HL-60/S4 (cell line): ENCODE results near the gene DPT.
"Not testable (repeated sequence)": the region's sequence is repeated elsewhere in the genome, so short reads cannot be mapped to it uniquely, and the experiment has no call there.

Experiments
- in situ Hi-C: fragments of 300-500 bp; cut with MboI; formaldehyde crosslinking; loops from 2 replicates; pipeline ENCODE4 v1.14.3; 2022; ENCODE audit warnings: low sequenced_read_pairs

The DPT gene

DNA sequence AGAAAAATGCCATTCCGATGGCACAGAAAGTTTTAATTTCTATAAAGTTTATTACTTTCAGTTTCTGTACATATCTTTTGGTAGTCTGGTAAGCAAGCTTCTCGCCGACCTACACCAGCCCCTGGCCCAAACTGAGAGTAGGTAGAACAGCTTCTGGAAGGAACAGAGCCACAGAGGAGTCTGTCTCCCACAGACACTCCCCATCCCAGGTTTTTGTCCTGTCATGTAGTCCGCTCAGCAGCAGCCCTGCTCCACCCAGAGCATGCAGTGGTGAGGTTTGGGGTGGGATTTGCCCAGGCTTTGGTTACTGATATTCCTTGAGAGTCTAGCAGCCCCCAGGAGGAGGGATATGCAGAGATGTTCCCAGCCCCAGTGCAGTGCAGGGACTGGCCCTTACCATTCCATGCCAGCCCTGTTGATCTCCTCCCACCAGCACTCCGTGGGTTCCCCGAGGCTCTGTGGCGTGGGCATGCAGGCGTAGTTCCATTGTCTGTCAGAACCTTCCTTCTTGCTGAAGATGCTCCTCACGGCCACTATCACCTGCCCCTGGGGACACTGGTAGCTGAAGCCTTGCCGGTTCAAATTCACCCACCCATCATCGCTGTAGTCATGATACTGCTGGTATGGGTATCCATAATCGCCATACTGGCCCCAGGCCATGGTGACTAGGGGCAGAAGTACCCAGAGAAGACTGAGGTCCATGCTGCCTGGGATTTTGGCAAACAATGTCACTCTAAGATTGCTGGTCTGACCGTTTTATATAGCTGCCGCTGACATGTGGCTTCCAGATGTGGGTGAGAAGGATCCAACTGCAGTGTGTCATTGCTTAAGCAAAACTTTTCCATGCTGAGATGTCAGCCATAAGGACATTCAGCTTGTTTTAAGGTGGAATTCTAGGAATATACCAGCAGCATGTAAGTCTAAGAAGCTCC is at the start of gene DPT:
Gene DPT, minus strand, starts transcription at position 734 of the 932 bp plus-strand sequence. Its CDS starts 32 bp downstream, at position 702.
- in situ Hi-C loops = no loop called here

DNA sequence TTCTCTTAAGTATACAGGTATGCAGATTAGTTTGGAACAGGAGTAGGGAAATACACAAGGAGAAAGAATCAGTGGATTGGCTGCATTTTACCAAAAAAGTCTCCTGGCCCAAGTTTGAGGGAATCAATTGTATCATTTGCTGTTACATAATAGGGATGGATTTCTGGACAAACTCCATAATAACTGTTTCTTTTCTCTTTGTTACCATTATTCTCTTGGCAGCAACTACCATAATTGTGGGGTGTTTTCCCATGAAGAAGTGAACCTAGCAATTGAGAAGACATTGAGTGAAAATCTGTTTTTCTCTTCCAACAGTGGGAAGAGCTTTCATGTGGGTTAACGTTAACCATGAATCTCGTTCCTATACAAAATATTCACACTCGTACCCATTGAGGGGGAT is 46.4 kb upstream of the DPT start:
- in situ Hi-C loops = no loop called here

GRCh38 chr1:168774241-168774640 is 45.2 kb upstream of the DPT start:
- in situ Hi-C loops = no loop called here

GRCh38 chr1:168772428-168773060 is 43.5 kb upstream of the DPT start:
- in situ Hi-C loops = no loop called here

DNA sequence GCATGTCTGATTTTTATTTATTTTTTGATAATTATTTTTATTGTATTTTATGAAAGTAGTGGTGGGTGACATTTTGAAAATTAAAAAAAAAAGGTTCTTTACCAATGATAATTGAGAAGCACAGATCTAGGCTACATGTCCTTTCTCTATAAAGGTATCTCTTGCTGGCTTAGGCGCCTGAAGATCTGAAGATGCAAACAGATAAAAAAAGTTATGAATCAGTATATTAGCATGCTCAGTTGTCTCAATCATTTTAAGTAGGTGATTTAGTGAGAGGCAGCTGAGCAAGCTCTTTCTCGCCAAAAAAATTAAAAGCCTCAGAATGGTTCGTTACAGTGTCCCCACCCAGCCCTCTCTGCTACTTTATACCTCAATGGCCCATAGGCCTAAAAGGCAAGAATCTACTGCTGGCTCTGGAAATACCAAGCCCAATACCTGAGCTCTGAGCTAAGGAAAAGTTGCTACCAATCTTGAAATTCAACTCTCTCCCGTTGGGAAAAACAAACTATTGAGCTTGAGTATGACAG is 42.2 kb upstream of the DPT start:
- in situ Hi-C loops = no loop called here

GRCh38 chr1:168769893-168770292 is 40.9 kb upstream of the DPT start:
- in situ Hi-C loops = not testable (repeated sequence)

GRCh38 chr1:168767894-168768584 is 39.0 kb upstream of the DPT start:
- in situ Hi-C loops = no loop called here

DNA sequence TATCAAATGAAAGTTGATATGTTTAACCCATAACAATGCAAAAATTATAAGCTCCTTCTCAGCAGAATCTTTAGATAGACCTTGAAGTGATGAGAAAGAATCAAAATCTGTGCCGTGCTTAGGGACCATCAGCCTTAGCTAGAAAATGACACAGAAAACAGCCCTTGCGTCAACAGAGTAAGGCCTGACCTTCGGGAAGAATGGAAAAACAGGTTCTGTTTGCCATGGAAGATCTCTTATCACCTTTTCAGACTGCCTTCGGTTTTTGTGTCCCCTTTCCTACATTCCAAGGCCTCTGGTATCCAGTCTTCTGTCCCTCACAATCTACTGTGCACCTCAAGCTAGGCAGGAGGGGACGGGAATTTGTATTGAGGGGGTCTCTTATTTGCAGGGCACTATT is 37.6 kb upstream of the DPT start:
- in situ Hi-C loops = no loop called here

DNA sequence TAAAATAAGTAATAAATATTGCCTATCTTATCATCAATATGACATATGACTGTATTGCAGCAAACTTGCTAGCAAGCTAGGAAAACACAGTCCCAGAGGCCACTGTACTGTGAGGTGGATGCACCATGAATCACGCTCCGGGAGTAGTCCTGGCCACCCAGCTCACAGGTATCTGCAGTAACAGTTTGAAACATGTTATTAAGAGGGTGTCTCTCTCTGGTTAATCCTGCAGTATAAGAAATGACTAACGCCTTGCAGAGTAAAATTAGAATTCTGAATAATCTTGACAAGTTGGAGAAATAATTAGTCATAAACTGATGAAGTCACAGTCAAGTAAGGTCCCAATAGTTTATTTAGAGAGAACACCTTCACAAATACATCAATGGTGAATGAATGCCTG is 34.0 kb upstream of the DPT start:
- in situ Hi-C loops = no loop called here

DNA sequence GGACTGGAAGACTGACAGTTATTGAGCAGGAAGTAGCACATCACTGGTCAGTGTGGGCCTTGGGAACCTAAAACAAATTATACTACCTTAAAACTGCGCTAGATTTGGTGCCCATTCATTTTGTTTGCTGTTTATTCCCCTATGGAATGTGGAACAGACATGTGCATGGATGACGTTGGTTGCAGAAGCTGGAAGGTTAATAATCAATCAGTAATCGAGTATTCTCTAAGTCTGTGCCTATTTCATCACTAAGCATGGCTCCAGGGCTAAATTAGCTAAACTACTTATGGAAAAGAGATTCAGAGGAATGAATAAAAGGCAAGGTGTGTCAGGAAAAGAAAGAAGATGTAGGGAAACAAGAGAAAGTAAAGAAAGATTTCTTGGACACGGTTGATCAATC is 33.5 kb upstream of the DPT start:
- in situ Hi-C loops = no loop called here

DNA sequence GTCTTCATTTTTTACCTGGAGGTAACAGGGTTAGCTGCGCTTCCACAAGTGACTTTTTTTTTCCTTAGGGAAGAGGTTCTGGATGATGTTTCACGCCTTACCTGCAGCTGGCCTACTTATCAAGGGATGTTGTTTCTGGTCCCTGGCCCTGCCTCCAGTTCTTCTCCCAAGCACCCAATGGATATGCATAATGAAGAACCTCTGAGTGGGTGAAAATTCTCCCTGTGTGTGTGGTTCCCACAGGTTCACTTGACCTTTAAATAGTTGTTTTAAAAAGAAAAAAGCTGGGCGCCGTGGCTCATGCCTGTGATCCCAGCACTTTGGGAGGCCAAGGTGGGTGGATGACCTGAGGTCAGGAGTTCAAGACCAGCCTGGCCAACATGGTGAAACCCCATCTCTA is 31.8 kb upstream of the DPT start:
- in situ Hi-C loops = no loop called here

- in situ Hi-C loops = no loop called here
These were observed 31.2 kb upstream of the DPT start for GRCh38 chr1:168760241-168760640.

DNA sequence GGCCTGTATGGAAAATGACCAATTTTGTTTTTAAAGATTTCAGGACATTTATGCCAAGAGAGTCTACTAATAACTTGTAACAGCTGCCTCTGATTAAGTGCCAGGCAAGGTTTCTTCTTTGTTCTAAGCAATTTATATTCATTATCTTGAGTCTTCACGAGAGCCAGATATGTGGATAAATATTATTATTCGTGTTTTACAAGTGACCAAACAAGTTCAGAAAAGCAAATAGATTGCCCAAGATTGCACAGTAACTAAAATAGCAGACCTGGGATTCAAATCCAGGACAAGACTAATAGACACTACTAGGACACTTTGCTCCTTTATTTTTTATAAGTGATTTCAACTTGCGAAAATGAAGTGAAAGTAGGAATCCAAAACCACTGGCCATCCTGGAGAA is 30.1 kb upstream of the DPT start:
- in situ Hi-C loops = no loop called here

DNA sequence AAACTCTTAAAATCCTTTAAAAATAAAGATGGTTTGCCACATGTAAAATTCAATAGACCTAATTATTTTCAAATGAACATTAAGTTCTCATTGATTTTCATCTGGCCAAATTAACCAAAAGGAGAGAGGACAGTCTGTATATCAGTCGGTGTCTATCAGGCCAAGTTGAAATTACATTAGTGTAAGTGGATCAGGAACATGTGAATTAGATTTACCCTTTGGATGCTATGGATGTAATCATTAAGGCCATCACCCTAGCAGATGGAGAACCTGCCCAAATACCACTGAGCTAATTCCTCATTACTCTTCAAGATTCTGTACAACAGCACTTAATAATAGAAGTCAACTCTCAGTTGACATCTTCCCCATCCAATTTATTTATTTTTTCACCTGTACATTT is 29.5 kb upstream of the DPT start:
- in situ Hi-C loops = no loop called here

DNA sequence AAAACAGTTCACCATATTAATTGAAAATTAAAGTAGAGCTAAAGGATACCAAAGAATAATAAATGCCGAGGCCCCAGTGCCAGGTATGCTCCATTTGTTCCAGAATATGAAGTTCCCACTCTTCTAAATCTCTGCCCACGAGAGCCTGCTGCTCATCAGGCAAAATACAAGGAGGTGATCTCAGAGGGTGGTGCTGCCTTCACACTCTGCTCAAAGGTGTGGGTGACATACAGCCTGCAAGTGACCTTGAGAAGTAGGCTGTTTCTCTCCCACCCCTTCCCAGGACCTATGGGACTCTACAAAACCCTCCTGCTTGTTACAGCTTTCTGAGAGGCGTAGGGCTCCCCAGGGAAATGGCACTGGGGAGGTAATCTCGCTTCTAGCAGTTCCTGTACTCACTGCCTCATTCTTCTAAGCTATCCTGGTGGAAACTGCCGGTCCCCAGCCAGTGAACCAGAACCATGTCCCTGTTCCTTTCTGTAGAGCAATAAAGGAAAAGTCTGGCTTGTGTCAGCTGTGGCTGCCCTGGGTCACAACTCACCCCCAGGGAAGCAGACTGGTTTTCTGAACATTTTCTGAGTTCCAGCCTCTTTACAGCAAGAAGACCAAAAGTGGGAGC is 26.9 kb upstream of the DPT start:
- in situ Hi-C loops = no loop called here

- in situ Hi-C loops = no loop called here
These were observed 23.3 kb upstream of the DPT start for GRCh38 chr1:168752171-168752832.

- in situ Hi-C loops = no loop called here
These were observed 22.2 kb upstream of the DPT start for GRCh38 chr1:168751195-168751650.

- in situ Hi-C loops = no loop called here
These were observed 14.1 kb upstream of the DPT start for GRCh38 chr1:168742994-168743650.

- in situ Hi-C loops = no loop called here
These were observed 13.4 kb upstream of the DPT start for GRCh38 chr1:168742386-168742785.

DNA sequence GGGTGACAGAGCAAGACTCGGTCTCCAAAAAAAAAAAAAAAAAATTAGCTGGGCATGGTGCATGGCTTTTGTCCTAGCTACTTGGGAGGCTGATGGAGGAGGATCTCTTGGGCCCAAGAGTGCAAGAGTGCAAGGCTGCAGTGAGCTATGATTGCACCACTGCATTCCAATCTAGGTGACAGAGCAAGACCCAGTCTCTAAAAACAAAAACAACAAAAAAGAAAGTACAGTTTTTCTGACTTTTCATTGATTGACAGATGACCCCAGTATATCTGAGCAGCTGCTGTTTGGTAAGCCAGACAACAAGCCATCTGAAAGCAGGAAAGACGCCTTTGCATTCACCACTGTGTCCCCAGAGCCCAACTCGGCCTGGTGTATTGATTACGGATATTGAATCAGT is 10.9 kb upstream of the DPT start:
- in situ Hi-C loops = no loop called here
